GM15510 (cell line): Measurements from ENCODE around the gene MGAT2.

Experiments
- POLR2A ChIP-seq: IDR thresholded peaks from 3 replicates; pipeline ENCODE4 v1.6.1; 2011; ENCODE audit warnings: borderline replicate concordance; ENCODE audit not compliant: insufficient read length; ENCODE audit errors: extremely low read depth

The MGAT2 gene

GRCh38 chr14:49623941-49624839 lies 3.6 kb downstream of the MGAT2 start:
- TF ChIP-seq POLR2A = no peak

GRCh38 chr14:49633640-49634546 lies 13.3 kb downstream of the MGAT2 start:
- TF ChIP-seq POLR2A = peak; percentile 89

- TF ChIP-seq POLR2A = no peak
These were observed 14.1 kb downstream of the MGAT2 start, which contains the start of gene DNAAF2 for GRCh38 chr14:49634547-49635334. Gene DNAAF2 (minus strand): TSS chr14:49635244. CDS start chr14:49635149, 95 bp downstream.

GRCh38 chr14:49636866-49637265 lies 16.3 kb downstream of the MGAT2 start:
- TF ChIP-seq POLR2A = no peak

GRCh38 chr14:49637534-49638078 lies 17.0 kb downstream of the MGAT2 start:
- TF ChIP-seq POLR2A = no peak

- TF ChIP-seq POLR2A = no peak
These were observed 20.2 kb downstream of the MGAT2 start for GRCh38 chr14:49640540-49641417.

- TF ChIP-seq POLR2A = no peak
These were observed 21.1 kb downstream of the MGAT2 start for GRCh38 chr14:49641697-49642129.

- no peak for TF ChIP-seq POLR2A
These were observed 21.6 kb downstream of the MGAT2 start for GRCh38 chr14:49642163-49642562.

- TF ChIP-seq POLR2A = no peak
These were observed 32.9 kb downstream of the MGAT2 start for GRCh38 chr14:49653508-49653907.

- TF ChIP-seq POLR2A = no peak
These were observed 33.9 kb downstream of the MGAT2 start for GRCh38 chr14:49654511-49654910.

- no peak for TF ChIP-seq POLR2A
These were observed 39.2 kb downstream of the MGAT2 start for GRCh38 chr14:49659526-49660455.

- no peak for TF ChIP-seq POLR2A
These were observed 49.9 kb downstream of the MGAT2 start for GRCh38 chr14:49670475-49670874.
